Measurements from ENCODE around the gene CERS6.

CERS6 gene

DNA sequence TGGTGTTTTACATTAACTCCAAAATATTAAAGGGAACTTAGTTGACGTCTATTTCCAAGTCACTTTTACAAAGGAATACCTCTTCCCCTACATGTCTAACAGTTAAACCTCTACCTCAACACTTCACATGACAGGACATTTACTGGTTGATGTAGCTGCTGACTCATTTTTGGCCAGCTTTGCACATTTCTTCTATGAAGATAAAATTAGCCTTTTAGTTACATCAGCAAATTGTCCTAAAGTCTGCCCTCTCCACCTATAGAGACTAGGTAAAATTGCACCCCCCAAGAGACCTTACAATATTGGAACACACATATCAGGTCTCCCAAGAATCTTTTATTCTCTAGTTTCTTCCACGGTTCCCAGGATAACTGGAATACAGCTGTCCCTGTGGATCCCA, 10.1 kb upstream of the CERS6 start:
- DNase-seq = no peak

DNA sequence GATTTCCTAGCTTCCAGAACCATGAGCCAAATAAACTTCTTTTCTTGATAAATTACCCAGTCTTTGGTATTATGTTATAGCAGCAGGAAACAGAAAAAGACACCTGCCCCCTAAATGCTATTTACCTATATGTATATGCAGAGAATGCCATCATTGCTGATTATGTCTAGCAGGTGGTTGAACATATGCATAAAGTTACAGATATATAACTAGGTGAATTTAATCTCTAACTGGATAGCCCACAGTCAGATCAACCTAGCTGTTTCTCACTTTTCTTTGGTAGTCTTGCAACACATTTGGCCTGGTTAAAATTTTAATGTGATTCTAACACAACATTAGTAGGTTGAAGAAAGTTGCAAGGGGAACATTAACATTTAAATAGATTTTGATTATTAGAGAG, 7.1 kb upstream of the CERS6 start:
- DNase-seq = no peak

DNA sequence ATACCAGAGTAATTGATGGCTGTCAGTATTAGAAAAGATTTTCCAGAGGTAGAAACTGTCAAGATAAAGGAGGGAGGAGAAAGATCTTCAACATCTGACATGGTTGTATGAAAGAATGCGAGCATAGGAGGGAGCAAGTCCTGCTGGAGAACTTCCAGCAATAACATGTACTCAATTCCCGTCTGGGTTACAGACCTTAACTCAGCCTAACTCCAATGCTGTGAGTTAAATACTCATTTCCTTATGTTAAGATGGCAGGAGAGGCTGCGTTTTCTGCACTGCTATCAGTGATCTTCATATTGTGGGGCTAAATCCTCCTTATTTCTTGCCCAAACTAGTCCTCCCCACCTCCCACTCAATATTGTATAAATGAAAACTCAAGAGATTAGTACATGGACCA, 6.7 kb upstream of the CERS6 start:
- DNase-seq = no peak

DNA sequence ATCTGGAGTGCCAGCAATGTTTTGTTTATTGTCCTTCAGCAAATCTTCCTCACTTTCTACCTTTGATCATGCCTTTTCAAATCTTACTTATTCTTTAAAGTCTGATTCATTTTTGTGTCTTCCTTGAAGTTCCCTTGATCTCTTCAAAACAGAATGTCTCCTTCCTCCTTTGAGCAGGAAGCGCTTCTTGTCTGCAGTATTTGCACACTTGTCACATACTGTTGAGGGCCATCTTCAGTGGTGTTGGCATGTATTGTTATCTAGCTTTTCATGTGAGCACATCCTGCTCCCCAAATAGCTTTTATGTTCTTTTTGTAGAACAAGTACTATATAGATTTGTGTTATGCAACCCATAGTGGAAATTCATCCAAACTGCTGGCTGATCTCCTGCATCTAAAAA, 5.9 kb upstream of the CERS6 start:
- no peak for DNase-seq

DNA sequence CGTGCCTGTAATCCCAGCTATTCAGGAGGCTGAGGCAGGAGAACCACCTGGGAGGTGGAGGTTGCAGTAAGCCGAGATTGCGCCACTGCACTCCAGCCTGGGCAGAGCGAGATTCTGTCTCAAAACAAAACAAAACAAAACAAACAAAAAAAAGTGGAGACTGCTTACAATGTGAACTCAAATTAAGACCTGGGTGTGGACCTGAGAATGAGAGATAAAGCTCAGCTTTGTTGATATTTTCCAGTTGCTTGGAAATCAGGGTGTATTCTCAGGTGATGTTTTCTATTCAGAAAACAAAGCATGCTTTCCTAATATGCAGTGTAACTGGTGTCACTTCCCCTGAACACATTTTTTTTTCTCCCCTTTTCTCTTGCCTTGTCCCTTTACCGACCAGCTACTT, 5.3 kb upstream of the CERS6 start:
- no peak for DNase-seq

DNA sequence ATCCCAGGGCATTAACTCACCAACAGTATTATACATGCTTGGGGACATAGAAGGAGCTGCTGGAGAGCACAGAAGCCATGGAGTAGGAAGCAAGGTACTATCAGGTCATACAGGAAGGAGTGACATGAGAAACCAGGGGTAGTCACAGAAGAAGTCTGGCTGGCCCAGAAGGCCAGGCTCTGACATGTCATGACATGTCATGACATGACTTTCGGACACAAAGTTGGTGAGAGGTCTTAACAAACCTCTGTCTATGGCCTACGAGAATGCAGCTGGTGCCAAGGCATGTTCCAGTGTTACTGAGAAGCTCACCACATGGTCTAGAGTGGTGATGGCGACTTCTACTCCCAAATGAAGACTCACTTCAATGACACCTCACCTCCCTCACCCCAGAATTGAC, 3.3 kb upstream of the CERS6 start:
- no peak for DNase-seq

DNA sequence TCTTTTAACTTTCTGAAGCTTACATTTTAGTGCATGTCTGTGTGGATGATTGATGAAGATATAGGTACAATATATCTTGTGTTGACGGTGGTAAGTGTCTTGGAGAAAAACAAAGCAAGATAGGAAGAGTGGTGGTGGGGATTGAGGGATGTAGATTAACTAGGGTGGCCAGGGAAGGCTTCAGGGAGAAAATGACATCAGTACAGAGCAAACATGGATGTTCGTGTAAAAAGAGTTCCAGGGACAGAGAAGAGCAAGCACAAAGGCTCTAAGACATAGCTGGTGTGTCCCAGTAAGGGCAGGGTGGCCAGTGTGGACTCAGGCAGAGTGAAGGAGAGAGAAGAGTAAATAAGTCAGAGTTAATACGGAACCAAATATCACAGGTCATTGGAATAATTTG, 2.7 kb upstream of the CERS6 start:
- DNase-seq = no peak

DNA sequence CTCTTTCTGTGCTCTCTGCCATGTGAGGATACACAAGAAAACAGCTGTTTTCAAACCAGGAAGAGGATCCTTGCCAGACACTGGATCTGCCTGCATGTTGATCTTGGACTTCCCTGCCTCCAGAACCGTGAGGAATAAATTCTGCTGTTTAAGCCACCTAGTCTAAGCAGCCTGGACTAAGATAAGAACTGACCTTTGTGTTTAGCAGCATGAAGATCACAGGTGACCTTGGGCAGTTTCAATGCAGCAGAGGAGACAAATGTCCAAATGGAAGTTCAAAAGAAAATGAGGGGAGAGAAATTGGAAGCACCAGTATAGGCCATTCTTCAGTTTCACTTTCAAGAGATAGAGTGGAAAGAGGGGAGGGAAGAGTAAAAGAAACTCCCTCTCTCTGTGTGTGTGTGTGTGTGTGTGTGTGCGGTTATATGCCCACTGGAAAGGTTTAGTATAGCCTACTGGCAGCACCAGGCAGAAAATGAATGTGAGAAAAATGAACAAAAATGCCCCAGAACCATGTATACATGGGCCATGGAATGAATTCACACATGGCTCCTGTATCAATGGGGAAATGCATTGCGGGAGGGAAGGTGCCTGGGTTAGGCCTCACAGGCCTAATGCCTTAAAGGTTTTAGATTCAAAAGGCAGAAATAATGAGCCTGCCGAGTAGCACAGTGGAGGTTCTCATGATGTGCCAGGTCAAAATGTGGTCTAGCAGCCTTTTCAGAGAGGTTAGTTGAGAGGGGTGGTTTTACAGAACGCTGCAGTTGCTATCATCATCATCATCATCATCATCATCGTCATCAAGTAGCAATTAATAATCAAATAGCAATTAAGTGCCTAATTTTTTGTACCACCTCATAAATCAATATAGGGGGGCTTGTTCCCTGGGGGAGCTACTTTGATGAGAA, 1.1 kb upstream of the CERS6 start:
- DNase-seq = no peak

DNA sequence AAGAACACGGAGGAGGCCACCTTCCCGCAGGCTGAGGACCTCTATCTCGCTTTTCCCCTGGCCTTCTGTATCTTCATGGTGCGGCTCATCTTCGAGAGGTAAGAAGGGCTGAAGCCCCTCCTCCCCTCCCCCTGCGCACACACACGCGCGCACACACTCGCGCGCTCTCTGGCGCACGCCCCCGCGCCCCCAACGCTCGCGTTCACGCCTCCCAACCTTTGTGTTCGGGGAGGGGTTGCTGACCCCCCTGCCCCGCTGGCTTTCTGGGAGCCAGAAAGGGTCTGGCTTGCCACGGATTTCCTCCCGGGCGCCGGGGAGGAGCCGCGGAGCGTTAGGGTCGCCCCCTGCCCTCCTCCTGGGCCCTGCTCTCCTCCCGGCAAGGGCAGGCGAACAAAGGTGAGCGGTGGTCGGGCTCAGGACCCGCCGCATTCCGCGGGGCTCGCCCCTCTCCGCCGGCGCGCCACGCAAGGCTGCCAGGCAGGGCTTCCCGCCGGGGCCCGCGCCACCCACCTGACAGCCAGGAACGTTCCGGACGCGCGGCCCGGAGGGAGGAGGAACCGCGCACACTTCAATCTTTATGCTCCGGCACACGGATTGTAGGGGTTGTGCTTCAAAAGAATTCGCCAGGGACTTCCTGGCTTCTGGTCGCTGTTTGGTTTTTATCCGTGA, 583 bp downstream of the CERS6 start:
- DNase-seq = no peak

DNA sequence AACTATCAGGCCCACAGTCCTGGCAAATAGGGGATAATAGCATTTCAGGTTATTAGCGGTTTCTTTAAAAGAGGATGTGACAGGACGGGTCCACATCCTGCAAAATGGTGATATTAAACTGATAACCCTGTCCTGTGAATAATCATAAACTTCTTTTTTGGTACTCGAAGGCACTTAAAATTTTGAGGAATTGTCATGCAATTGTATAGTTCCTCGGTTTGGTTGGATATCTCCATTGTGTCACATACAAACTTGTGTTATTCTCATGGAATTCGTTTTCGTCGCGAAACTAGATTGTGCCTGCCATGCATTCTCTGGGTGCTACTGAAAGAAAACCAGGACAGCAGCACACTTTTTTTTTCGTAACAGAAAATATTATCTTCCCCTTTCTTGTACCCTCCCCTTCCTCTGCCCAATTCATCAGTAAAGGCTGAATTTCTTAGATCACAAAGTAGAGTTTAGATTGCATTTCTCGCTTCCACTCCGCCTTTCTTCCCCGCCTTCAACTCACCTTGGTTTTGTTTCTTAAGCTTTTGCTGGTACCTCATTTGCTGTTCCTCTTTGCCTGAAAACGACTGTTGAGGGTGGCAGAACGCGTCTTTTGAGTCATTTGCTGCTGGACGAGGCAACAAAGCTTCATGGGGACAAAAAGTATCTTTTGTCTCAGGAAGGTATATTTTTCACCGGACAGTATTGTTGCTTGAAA, 1.3 kb downstream of the CERS6 start:
- no peak for DNase-seq

DNA sequence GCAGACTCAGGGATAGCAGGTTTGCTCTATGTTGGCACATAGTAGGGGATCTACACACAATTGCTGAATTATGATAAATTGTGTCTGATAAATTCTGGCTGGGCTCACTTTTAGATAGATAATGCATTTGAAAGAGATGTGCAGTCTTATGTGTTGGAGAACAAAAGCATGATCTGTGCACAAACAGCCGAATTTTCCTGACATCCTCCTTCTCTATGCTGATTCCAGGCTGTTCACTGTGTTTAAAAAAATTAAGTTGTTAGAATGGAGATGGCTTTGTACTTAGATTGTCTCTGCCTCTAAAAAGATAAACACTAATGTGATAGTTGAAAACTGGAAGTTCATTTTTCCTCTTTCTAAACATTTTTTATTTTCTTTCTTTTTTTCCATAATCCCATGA, 2.1 kb downstream of the CERS6 start:
- DNase-seq = no peak

DNA sequence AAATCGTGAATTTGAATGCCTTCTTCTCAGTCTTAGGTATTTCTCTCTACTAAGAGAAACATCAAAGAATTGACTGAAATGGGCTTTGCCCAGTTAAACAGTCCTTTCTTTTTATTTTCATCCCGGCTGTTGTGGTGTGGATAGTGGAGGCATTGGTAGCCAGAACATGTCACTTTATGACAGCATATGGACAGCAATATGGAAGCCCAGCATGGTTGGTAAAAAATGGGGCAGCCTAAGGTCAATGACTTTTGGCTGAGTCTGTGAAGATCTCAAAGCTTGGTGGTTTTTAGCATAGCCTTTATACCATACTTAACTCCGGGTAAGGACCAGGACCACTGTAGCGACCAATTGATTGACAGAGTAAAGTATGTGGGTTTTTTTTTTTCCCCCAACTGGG, 3.2 kb downstream of the CERS6 start:
- no peak for DNase-seq

DNA sequence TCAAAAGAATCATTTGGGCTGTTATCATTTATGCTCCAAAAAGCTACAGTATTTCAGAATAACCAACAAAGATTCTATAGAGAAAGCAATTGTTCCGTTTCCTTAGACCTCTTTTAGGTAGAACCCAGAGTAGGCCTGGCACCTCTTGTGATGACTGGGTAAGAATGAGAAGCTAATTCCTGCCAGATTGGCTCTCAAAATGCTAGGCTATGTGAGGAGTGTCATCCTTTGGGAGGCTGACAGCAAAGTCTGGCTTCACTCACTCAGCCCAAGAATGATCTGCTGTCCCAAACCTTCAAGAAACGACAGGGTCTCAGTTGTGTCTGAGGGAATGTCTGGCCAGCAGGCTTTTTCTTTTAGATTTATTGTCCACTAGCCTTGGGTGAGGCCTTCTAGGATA, 4.5 kb downstream of the CERS6 start:
- DNase-seq = no peak

DNA sequence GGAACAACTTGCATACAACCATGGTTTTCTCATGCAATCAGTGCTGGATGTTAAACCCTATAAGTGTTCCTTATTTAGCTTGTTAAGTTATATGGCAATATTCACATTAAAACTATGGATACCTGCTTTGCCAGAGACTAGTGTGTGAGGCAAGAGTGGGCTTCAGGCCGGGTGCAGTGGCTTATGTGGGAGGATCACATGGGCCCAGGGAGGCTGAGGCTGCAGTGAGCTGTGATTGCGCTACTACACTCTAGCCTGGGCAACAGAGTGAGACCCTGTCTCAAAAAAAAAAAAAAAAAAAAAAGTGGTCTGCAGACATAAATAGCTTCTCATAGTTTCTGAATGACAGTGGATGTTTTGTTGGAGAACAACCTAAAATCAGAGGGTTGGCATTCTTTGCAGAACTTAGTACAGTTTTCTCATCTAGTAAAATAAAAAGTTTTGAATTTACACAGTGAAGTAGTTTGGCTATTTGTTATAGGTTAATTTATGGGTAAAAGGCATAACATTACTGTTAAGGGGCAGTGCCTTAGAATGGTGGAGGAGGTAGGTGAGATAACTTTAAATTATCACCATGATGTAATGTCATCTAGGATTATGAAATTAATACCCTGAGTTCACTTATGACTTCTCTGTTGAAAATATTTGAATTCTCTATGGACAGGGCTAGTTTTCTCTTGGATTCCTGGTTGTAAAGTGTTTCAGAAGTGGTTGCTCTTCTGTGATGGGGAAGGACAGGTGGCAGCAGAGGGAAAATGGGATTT, 5.3 kb downstream of the CERS6 start:
- no peak for DNase-seq

DNA sequence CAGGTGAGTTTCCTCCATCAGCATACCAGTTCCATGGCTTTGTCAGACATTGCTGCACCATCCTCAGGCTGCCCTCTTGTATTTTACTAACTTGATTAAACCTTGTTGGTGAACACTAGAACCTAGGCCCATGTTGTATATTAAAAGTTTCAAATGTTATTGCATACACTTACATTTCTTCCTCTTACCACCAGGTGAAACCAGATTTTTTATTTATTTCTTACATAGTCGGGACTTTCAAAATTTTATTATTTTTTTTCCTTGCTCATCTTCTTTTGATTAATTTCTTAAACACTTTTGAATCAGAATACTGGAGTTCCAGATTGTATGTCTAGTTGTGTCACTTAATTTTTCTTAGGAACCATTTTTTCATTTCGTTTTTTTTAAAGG, 5.9 kb downstream of the CERS6 start:
- no peak for DNase-seq

DNA sequence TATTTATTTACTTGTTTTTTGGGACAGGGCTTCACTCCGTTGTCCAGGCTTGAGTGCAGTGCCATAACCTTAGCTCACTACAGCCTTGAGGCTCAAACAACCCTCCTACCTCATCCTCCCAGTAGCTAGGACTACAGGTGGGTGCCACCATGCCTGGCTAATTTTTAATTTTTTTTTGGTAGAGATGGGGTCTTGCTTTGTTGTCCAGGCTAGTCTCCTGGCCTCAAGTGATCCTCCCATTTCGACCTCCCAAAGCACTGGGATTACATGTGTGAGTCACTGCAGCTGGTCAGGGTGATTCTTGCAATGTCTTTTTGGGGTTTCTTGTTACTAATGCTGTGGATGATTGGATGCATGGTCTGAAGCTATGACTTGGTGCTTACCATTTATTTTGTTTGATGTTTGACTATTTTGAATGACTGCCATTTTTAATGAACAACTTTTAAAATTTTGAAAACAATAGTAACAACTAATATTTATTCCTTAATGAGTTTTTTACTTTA, 6.5 kb downstream of the CERS6 start:
- DNase-seq = no peak

DNA sequence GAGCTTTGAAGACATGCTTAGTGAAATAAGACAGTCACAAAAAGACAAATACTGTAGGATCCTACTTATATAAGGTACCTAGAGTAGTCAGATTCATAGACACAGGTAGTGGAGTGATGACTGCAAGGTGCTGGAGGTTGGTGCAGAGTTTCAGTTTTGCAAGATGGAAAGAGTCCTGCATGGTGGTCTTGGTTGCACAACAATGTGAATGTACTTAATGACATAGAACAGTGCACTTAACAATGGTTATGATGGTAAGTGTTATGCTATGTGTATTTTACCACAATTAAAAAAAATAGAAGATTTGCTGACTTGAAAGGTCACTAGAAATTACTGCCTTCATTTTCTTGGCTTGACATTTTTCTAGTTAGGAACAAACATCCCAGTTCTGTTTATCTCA, 9.5 kb downstream of the CERS6 start:
- no peak for DNase-seq

DNA sequence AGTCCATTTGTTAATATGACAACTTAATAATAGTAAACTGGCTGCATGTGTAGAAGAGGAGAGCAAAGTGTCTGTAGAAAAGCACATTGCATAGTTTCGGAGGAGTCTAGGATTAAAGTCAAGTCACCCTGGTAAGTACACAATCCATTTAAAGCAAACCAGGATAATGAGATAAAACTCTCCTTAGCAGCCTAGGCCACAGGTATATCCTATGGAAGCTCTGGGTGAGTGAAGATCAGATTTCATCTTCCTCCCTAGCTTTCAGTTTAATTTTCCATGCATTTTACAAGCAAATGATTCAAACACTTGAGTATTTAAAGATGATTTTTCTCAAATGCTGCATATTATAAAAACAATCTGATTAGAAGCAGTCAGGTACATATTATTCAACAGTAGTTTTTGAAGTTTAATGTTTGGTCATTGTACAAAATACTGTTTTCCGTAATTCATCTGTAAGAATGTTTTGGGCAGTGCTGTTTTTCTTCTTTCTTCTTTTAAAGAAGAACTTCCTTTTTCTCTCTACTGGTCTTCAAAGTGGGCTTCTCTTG, 10.2 kb downstream of the CERS6 start:
- no peak for DNase-seq

DNA sequence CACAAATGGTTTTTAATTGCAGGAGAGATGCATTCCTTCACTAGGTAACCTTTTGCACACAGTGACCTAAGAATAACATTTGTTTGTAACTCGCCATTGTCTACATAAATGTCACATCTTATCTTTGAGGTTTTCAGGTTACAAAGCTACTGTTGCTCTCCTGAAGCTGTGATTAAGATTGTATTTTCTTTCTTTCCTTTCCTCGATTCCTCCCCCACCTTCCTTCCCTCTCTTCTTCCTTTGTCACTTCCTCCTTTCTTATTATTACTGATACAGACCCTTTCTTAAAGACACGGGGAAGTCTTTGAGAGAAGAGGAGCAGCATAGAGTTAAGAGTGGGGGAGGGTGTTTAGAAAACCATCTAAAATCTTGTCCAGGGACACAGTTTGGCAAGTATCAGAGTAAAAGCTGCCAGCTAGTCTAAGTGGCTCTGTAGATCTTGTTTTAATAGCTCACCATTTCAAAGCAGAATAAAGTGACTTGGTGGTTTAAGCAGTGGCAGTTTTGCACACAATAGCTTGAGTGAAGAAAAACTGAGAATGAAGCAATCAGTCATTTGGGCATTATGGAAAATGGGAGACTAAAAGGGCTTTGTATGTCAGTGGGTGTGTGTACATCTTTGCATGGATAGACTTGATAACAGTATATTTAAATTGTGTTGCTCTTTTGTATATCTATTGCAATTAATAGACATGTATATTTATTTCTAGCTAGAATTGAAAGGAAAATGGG, 10.9 kb downstream of the CERS6 start:
- no peak for DNase-seq

DNA sequence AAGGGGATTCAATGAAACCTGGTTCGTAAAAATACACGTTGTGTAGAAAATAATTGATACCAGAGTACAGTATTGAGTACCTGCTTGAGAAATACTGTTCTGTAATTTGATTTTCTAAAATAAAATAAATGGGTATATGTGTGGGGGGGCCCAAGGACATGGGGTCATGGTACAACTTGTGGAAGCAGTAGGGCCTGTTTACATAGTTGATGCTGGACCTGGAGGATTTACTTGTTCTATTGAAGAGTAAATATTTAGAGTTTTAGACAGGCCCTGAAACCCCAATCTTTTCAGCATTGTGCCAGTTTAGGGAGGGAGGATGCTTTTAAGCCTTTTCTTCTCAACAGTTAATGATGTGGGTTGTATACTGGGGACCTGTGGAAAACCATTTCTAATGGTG, 11.7 kb downstream of the CERS6 start:
- no peak for DNase-seq

DNA sequence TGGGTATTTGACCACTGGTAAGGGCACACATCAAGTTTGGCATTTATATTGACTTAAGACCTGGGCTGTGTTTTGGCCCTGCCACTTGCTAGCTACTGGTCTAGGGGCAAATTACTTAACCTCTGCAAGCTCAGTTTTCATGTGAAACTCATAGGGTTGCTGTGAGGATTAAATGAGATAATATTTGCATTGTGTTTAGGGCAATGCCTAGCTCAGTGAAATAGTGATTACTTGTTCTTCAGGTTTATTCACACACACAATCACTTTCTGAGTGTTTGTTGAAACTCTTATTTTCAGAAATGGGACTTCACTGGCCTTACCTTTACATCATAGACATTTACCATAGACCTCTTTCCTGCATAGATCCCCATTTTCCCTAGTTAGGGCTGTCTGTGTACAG, 12.3 kb downstream of the CERS6 start:
- DNase-seq = no peak
